22Rv1 (cell line): ENCODE measurements around the gene USP40.

Experiments used
- ZFX ChIP-seq: fragments of 450-650 bp; IDR thresholded peaks from 2 replicates; pipeline ENCODE4 v1.6.1; 2017; ENCODE audit warnings: antibody characterized with exemption, borderline replicate concordance
- TF ChIP-seq, protein P1 (sequence below): fragments of 450-650 bp; IDR thresholded peaks from 2 replicates; pipeline ENCODE4 v1.5.1; 2017; ENCODE audit warnings: mild to moderate bottlenecking

DNA sequence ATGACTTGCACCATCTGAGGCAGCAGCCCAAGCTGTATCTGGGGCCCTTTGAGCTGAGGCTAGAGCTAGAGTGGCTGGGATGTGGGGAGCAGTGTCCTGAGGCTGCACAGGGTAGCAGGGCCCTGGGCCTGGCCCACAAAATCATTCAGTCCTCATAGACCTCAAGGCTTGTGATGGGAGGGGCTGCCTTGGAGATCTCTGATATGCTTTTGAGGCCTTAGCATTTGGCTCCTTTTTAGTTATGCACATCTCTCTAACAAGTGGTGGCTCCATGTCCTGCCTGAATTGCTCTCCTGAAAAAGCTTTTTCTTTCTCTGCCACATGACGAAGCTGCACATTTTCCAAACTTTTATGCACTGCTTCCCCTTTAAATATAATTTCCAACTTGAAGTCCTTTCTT, 39.1 kb upstream of the USP40 start:
- TF ChIP-seq, protein P1, sequence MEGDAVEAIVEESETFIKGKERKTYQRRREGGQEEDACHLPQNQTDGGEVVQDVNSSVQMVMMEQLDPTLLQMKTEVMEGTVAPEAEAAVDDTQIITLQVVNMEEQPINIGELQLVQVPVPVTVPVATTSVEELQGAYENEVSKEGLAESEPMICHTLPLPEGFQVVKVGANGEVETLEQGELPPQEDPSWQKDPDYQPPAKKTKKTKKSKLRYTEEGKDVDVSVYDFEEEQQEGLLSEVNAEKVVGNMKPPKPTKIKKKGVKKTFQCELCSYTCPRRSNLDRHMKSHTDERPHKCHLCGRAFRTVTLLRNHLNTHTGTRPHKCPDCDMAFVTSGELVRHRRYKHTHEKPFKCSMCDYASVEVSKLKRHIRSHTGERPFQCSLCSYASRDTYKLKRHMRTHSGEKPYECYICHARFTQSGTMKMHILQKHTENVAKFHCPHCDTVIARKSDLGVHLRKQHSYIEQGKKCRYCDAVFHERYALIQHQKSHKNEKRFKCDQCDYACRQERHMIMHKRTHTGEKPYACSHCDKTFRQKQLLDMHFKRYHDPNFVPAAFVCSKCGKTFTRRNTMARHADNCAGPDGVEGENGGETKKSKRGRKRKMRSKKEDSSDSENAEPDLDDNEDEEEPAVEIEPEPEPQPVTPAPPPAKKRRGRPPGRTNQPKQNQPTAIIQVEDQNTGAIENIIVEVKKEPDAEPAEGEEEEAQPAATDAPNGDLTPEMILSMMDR, result no peak
- no peak for TF ChIP-seq ZFX
